Measurements from ENCODE around the gene CDK4. TPM values are rescaled to one million over a fixed set of nuclear protein-coding genes. Genes with fewer than 3 reads are reported as not detected.
A peak's percentile ranks its signal among the peaks of the same experiment; 100 is the strongest.

The CDK4 gene
- total RNA-seq, 1 experiment from 2014 or later, result 383 TPM

GRCh38 chr12:57734591-57734990 lies 17.5 kb downstream of the CDK4 start:
- in situ Hi-C loops (cut with HindIII; ENCODE audit: low pct_unique_long_range_greater_than_20kb, low sequenced_read_pairs), result no loop called here
- DNase-seq (ENCODE audit: low read depth, low spot score), result no peak

- DNase-seq (ENCODE audit: low read depth, low spot score), result no peak
- in situ Hi-C loops (cut with HindIII; ENCODE audit: low pct_unique_long_range_greater_than_20kb, low sequenced_read_pairs), result no loop called here
Observed at GRCh38 chr12:57733928-57734327, 18.2 kb downstream of the CDK4 start.

- DNase-seq (ENCODE audit: low read depth, low spot score), result no peak
- in situ Hi-C loops (cut with HindIII; ENCODE audit: low pct_unique_long_range_greater_than_20kb, low sequenced_read_pairs), result no loop called here
Observed at GRCh38 chr12:57732726-57733593, 19.1 kb downstream of the CDK4 start.

GRCh38 chr12:57732270-57732669 lies 19.8 kb downstream of the CDK4 start:
- in situ Hi-C loops (cut with HindIII; ENCODE audit: low pct_unique_long_range_greater_than_20kb, low sequenced_read_pairs), result no loop called here
- no peak for DNase-seq (ENCODE audit: low read depth, low spot score)

- DNase-seq (ENCODE audit: low read depth, low spot score), result no peak
- in situ Hi-C loops (cut with HindIII; ENCODE audit: low pct_unique_long_range_greater_than_20kb, low sequenced_read_pairs), result no loop called here
Observed at GRCh38 chr12:57731411-57732080, 20.6 kb downstream of the CDK4 start.

- no peak for DNase-seq (ENCODE audit: low read depth, low spot score)
- in situ Hi-C loops (cut with HindIII; ENCODE audit: low pct_unique_long_range_greater_than_20kb, low sequenced_read_pairs), result no loop called here
Observed at GRCh38 chr12:57730336-57731067, 21.6 kb downstream of the CDK4 start.

GRCh38 chr12:57729321-57729844 lies 22.7 kb downstream of the CDK4 start:
- no peak for DNase-seq (ENCODE audit: low read depth, low spot score)
- in situ Hi-C loops (cut with HindIII; ENCODE audit: low pct_unique_long_range_greater_than_20kb, low sequenced_read_pairs), result no loop called here

GRCh38 chr12:57727758-57728395 lies 24.2 kb downstream of the CDK4 start:
- in situ Hi-C loops (cut with HindIII; ENCODE audit: low pct_unique_long_range_greater_than_20kb, low sequenced_read_pairs), result no loop called here
- no peak for DNase-seq (ENCODE audit: low read depth, low spot score)

- in situ Hi-C loops (cut with HindIII; ENCODE audit: low pct_unique_long_range_greater_than_20kb, low sequenced_read_pairs), result no loop called here
- no peak for DNase-seq (ENCODE audit: low read depth, low spot score)
Observed at GRCh38 chr12:57726884-57727757, 25.0 kb downstream of the CDK4 start.

GRCh38 chr12:57726151-57726883 lies 25.8 kb downstream of the CDK4 start:
- in situ Hi-C loops (cut with HindIII; ENCODE audit: low pct_unique_long_range_greater_than_20kb, low sequenced_read_pairs), result no loop called here
- peak; percentile 88 for DNase-seq (ENCODE audit: low read depth, low spot score)

GRCh38 chr12:57725851-57726150 lies 26.3 kb downstream of the CDK4 start:
- no peak for DNase-seq (ENCODE audit: low read depth, low spot score)
- in situ Hi-C loops (cut with HindIII; ENCODE audit: low pct_unique_long_range_greater_than_20kb, low sequenced_read_pairs), result no loop called here

GRCh38 chr12:57724936-57725740 lies 27.0 kb downstream of the CDK4 start:
- in situ Hi-C loops (cut with HindIII; ENCODE audit: low pct_unique_long_range_greater_than_20kb, low sequenced_read_pairs), result no loop called here
- DNase-seq (ENCODE audit: low read depth, low spot score), result no peak

GRCh38 chr12:57724003-57724935 lies 27.8 kb downstream of the CDK4 start:
- no peak for DNase-seq (ENCODE audit: low read depth, low spot score)
- in situ Hi-C loops (cut with HindIII; ENCODE audit: low pct_unique_long_range_greater_than_20kb, low sequenced_read_pairs), result no loop called here

- in situ Hi-C loops (cut with HindIII; ENCODE audit: low pct_unique_long_range_greater_than_20kb, low sequenced_read_pairs), result no loop called here
- no peak for DNase-seq (ENCODE audit: low read depth, low spot score)
Observed at GRCh38 chr12:57723630-57723962, 28.5 kb downstream of the CDK4 start.

All from SK-MEL-5 (cell line).